ENCODE data around the gene ABHD6.

ABHD6 gene

DNA sequence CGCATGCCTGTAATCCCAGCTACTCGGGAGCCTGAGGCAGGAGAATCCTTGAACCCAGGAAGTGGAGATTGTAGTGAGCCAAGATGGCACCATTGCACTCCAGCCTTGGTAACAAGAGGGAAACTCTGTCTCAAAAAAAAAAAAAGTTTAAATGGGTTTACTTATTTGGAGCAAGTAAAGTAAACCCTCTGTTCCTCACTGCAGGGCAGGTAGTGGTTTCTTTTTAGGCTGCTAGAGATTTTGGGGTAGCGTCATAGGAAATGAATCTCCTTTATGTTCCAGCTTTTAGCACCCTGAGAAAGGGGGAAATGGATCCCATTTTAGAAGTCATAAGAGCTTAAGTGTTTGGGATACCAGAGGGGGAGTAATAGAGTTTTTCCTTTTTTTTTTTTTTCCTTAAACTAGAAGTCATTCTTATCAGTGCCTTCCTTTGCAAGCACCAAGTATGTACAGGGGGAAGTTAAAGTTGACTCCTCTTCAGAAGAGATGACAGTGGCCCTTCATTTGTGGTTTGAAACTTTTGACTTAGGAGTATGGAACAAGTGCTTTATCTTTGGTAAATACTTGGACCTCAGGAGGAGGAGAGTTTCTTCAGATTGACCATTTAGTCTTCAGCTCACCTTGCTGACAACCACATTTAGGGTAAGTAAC is 103.1 kb downstream of the ABHD6 start:
- H3K4me1 Mint-ChIP-seq: peaks cover 1% of the 10 kb centered on the region
- no peak for DNase-seq
- no peak overlapping the region for H3K27ac Mint-ChIP-seq
- no peak overlapping the region for H3K4me3 Mint-ChIP-seq
- H3K36me3 Mint-ChIP-seq (ENCODE audit: low read depth): peaks cover 6% of the 10 kb centered on the region
- no peaks in the 10 kb centered on the region for H3K27me3 Mint-ChIP-seq (ENCODE audit: low read depth, poor library complexity)
- TF ChIP-seq, protein P1, sequence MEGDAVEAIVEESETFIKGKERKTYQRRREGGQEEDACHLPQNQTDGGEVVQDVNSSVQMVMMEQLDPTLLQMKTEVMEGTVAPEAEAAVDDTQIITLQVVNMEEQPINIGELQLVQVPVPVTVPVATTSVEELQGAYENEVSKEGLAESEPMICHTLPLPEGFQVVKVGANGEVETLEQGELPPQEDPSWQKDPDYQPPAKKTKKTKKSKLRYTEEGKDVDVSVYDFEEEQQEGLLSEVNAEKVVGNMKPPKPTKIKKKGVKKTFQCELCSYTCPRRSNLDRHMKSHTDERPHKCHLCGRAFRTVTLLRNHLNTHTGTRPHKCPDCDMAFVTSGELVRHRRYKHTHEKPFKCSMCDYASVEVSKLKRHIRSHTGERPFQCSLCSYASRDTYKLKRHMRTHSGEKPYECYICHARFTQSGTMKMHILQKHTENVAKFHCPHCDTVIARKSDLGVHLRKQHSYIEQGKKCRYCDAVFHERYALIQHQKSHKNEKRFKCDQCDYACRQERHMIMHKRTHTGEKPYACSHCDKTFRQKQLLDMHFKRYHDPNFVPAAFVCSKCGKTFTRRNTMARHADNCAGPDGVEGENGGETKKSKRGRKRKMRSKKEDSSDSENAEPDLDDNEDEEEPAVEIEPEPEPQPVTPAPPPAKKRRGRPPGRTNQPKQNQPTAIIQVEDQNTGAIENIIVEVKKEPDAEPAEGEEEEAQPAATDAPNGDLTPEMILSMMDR (IDR thresholded peaks at IDR 0.05): no peak
- H3K9me3 Mint-ChIP-seq: no peaks in the 10 kb centered on the region

- peaks cover 6% of the 10 kb centered on the region for H3K36me3 Mint-ChIP-seq (ENCODE audit: low read depth)
- TF ChIP-seq, protein P1 (IDR thresholded peaks at IDR 0.05): no peak
- no peak overlapping the region for H3K27ac Mint-ChIP-seq
- H3K9me3 Mint-ChIP-seq: no peaks in the 10 kb centered on the region
- H3K27me3 Mint-ChIP-seq (ENCODE audit: low read depth, poor library complexity): no peaks in the 10 kb centered on the region
- H3K4me1 Mint-ChIP-seq: no peaks in the 10 kb centered on the region
- DNase-seq: no peak
- H3K4me3 Mint-ChIP-seq: no peak overlapping the region
Observed at GRCh38 chr3:58341376-58341775, 103.8 kb downstream of the ABHD6 start.

DNA sequence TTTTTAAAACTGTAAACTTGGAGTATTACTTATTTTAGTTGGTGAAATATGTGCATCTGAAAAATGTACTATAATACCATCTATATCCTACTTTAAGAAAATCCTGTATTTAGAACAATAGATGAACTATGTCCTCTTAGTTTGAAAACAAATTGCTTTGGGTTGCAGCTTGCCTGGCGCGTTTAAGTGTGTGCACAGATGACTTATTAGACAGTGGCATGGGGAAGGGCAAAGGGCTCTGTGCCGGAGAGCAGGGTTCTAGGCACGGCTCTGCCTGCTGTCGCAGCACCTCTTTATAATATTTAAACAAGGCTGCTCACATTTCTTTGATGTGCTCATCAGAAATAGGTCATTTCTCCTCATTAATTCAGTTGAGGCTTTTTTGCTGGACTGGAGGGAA is 105.1 kb downstream of the ABHD6 start:
- no peak overlapping the region for H3K4me3 Mint-ChIP-seq
- H3K27ac Mint-ChIP-seq: no peak overlapping the region
- DNase-seq: no peak

More for the DNA sequence above, 105.1 kb downstream of the ABHD6 start:
- no peaks in the 10 kb centered on the region for H3K27me3 Mint-ChIP-seq (ENCODE audit: low read depth, poor library complexity)
- no peaks in the 10 kb centered on the region for H3K4me1 Mint-ChIP-seq
- peaks cover 6% of the 10 kb centered on the region for H3K36me3 Mint-ChIP-seq (ENCODE audit: low read depth)
- H3K9me3 Mint-ChIP-seq: no peaks in the 10 kb centered on the region
- TF ChIP-seq, protein P1 (IDR thresholded peaks at IDR 0.05): no peak

Data from nephron progenitor cell (in vitro differentiated cells).